GM18870 (cell line): Measurements from ENCODE around the gene SAMM50.

Experiments used
- ATAC-seq: cut with Tn5 transposase; IDR thresholded peaks from one replicate; pipeline ENCODE4 v1.9.1; 2021; ENCODE audit warnings: moderate library complexity; ENCODE audit not compliant: unreplicated experiment

SAMM50 gene

GRCh38 chr22:43976861-43977795, 21.9 kb downstream of the SAMM50 start:
- ATAC-seq, result no peak

GRCh38 chr22:43978558-43978957, 23.3 kb downstream of the SAMM50 start:
- no peak for ATAC-seq

- no peak for ATAC-seq
Measured at GRCh38 chr22:43980579-43980978, 25.3 kb downstream of the SAMM50 start.

GRCh38 chr22:43980996-43981395, 25.8 kb downstream of the SAMM50 start:
- ATAC-seq, result no peak

- ATAC-seq, result no peak
Measured at GRCh38 chr22:43983808-43984207, 28.6 kb downstream of the SAMM50 start.

- no peak for ATAC-seq
Measured at GRCh38 chr22:43985532-43985931, 30.3 kb downstream of the SAMM50 start.

GRCh38 chr22:43988116-43988820, 33.0 kb downstream of the SAMM50 start:
- no peak for ATAC-seq

- no peak for ATAC-seq
Measured at GRCh38 chr22:43988960-43989359, 33.7 kb downstream of the SAMM50 start.

- no peak for ATAC-seq
Measured at GRCh38 chr22:43990044-43990443, 34.8 kb downstream of the SAMM50 start.

GRCh38 chr22:43991316-43992020, 36.2 kb downstream of the SAMM50 start:
- no peak for ATAC-seq

GRCh38 chr22:43992331-43992821, 37.1 kb downstream of the SAMM50 start:
- no peak for ATAC-seq

- no peak for ATAC-seq
Measured at GRCh38 chr22:43993072-43993760, 38.0 kb downstream of the SAMM50 start.

GRCh38 chr22:43994006-43994405, 38.8 kb downstream of the SAMM50 start:
- ATAC-seq, result no peak

- ATAC-seq, result no peak
Measured at GRCh38 chr22:43994416-43994815, 39.2 kb downstream of the SAMM50 start.

GRCh38 chr22:43995057-43995685, 39.9 kb downstream of the SAMM50 start:
- ATAC-seq, result no peak

- ATAC-seq, result no peak
Measured at GRCh38 chr22:43995798-43996169, 40.5 kb downstream of the SAMM50 start.

GRCh38 chr22:43996170-43996980, 41.1 kb downstream of the SAMM50 start:
- no peak for ATAC-seq

GRCh38 chr22:43996981-43997265, 41.7 kb downstream of the SAMM50 start:
- ATAC-seq, result no peak

- ATAC-seq, result no peak
Measured at GRCh38 chr22:43998679-43999264, 43.5 kb downstream of the SAMM50 start.
